ENCODE data around the gene NOL4L.

Gene NOL4L

GRCh38 chr20:32576560-32576959 is 8.6 kb downstream of the NOL4L start:
- DNase-seq (ENCODE audit: low read depth), result no peak

- DNase-seq (ENCODE audit: low read depth), result no peak
Observed at GRCh38 chr20:32575805-32576204, 9.3 kb downstream of the NOL4L start.

DNA sequence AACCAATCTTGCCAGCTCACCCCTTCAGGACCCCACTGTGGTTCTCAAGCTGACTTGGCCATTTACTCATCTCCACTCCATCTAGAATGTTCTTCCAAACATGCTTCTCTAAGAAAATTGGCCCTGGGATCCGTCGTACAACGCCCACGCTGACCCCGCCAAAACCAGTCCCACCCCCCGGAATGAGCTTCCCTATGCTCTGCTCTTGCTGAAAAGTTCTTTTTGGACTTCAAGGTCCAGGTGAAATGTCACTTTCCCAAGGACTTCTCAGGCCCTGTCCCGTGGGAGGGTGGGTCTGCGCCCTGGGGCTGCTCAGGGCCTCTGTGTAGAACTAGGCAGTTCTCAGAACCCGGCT is 9.9 kb downstream of the NOL4L start:
- no peak for DNase-seq (ENCODE audit: low read depth)

DNA sequence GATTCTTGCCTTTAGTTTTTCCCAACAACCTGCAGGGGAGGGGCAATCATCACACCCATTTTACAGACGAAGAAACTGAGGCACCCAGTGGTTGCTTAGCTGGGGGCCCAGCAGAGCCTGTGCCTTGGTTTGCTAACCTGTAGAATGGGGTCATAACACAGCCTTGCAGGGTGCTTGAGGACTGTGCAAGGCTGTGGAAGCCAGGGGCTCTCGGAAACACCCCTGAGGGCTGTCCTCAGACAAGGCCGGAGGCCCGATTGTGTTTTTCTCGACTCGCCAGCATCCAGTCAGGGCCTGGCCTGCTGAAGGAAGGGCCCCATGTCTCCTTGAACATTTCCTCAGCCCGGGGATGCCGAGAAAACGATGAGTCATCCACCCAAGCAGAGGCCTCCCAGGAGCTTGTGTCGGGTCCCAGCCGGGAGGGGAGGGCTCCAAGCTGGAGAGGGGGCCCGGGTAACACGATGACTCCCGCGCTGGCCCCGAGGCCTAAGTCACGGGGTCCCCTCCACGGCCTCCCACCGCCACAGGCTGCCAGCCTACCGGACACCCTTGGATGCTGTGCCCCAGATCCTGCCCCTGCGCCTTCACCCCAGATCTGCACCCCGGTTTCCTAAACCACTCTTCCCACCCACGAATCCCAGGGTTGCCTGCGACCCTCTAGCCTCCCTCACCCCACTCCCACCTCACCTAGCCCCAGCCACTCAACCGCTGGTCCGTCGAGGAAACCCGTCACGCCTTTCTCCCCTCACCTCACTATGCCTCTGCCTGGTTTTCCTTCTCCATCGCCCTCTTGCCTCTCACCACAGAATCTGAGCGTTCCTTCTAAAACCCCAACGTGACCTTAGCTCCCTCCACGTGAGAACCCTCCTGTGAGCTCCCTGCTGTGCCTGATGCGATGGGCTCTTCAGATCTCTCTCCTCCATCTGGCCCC is 10.6 kb downstream of the NOL4L start:
- DNase-seq (ENCODE audit: low read depth), result peak; percentile 25

DNA sequence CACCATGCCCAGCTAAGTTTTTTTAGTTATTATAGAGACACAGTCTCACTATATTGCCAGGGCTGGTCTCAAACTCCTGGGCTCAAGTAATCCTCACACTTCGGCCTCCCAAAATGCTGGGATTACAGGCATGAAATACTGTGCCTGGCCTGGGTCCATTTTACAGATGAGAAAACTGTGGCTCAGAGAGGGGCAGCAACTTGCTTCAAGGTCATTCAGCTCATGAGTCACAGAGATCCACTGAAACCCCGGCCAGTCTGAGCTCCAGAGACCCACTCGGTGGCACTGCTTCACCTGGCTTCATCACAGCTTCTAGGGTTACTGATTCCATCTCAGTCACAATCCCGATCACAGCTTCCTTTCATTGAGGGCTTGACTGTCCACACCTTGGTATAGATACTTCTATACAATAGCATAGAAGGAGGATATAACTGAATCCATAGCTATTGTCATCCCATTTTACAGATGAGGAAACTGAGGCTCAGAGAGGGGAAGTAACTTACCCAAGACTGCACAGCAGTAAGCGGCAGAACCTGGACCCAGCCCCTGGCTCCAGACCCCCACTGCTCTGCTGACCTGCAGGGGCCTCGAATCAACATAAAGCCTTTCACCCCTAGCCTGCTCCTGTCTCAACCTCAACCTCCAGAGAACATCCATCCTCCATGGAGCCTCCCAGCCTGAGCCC is 11.8 kb downstream of the NOL4L start:
- no peak for DNase-seq (ENCODE audit: low read depth)

DNA sequence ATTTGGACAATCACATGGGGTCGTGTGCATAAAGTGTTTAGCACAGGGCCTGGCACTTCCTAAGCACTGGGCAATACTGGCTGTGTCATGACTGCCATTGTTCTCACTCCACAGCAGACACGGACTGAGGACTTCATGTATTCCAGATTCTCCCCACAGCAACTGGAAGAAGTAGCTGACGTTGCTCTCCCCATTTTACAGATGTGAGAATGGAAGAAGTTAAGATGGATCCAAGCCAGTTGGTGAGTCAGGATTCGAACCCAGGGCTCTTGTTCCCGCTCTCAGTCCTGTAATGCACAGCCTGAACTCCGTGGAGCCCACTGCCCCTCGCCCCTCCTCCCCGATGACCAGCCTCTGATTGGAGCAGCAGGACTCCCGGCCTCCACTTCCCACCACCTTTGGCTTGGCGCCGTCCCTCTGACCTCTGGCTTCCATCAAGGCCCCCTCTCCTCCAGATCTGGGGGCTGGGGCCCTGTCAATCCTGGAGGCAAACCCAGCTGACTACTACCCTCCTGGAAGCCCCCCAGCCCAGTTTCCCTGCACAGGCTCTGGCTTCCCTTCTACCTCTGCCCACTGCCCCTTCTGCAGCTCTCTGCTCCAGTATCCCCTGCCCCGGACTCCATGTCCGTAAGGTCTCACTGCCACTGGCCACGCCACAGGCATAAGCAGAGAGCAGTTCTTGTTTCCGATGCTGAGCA is 12.7 kb downstream of the NOL4L start:
- no peak for DNase-seq (ENCODE audit: low read depth)

DNA sequence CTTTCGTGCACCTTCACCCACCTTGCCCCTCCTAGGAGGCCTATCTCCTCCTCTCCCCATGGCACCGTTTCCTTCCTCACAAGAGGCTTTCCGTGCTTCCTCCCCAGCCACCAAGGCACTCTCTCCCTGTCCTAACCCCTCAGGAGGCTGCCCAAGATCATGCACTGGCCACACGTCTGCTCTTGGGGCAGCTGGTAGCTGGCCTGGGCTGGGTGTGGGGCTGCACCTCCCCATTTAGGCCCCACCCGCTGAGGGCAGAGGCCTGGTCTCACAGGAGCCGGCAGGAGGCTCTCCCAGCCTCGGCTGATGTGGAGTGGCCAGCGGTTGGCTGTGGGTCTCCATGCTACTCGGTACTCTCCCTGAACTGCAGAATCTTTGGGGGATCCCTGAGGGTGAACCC is 13.6 kb downstream of the NOL4L start:
- DNase-seq (ENCODE audit: low read depth), result no peak

GRCh38 chr20:32570401-32571190 is 14.5 kb downstream of the NOL4L start:
- DNase-seq (ENCODE audit: low read depth), result no peak

DNA sequence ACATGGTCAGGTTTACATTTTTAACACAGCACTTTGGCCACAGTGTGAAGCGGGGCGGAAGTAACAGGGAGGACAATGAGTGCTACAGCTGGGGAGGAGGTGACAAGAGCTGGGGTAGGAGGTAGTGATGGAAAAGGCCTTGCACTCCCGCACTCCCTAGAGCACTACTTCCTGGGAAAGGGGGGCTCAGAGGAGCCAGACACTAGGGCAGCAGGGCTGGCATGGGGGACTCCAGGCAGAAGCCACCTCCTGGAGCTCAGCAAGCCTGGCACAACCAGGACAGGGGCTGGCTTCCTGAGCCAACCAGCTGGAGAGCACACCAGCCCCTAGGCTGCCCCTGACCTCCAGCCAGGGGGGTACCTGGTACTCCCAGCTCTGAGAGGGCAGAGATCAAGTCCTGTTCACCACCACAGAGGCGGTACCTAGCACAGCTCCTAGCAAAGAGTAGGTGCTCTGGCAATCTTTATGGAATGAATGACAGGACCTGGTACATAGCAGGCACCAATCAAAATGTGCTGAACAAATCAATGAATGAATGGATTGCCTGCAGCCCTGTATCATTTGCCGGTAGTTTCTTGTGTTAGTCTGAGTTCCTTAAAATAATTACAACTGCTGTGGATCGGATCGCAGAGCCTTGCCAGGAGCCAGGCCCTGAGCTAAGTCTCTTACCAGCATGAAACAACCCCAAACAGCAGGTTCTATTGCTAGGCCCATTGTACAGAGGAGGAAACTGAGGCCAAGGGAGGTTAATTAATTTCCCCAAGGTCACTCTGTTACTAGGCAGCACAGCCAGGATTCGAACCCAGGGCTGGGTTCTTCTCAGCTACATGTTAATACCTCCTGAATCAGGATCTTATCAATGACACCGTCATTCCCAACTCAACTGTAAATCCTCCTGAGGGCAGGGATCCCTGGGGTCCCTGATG is 15.5 kb downstream of the NOL4L start:
- no peak for DNase-seq (ENCODE audit: low read depth)

DNA sequence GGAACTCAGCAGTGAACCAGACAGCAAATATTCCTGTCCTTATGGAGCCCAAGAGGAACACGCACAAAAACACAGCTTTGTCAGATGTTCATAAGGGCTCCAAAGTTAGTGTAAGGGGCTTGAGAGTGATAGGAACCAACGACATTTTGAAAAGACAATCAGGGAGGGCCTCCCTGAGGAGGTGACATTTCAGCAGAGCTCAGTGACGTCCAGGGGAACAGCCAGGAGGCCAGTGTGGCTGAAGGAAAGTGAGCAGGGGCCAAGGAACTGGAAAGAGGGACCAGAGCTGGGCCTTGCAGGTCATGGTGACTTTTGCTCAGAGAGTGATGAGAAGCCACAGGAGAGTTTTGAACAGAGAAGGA is 16.1 kb downstream of the NOL4L start:
- no peak for DNase-seq (ENCODE audit: low read depth)

- DNase-seq (ENCODE audit: low read depth), result no peak
Observed at GRCh38 chr20:32567384-32568178, 17.6 kb downstream of the NOL4L start.

- no peak for DNase-seq (ENCODE audit: low read depth)
Observed at GRCh38 chr20:32566379-32567374, 18.5 kb downstream of the NOL4L start.

DNA sequence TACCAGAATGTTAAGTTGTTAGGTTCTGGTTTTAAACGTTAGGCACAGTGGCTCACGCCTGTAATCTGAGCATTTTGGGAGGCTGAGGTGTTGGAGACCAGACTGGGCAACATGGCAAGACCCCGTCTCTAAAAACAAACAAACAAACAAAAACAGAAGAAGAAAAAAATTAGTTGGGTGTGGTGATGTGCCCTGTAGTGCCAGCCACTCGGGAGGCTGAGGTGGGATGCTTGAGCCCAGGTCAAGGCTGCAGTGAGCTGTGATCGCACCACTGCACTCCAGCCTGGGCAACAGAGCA is 19.4 kb downstream of the NOL4L start:
- no peak for DNase-seq (ENCODE audit: low read depth)

GRCh38 chr20:32564921-32565734 is 20.0 kb downstream of the NOL4L start:
- DNase-seq (ENCODE audit: low read depth), result no peak

- DNase-seq (ENCODE audit: low read depth), result no peak
Observed at GRCh38 chr20:32564440-32564839, 20.7 kb downstream of the NOL4L start.

GRCh38 chr20:32563311-32564272 is 21.5 kb downstream of the NOL4L start:
- no peak for DNase-seq (ENCODE audit: low read depth)

DNA sequence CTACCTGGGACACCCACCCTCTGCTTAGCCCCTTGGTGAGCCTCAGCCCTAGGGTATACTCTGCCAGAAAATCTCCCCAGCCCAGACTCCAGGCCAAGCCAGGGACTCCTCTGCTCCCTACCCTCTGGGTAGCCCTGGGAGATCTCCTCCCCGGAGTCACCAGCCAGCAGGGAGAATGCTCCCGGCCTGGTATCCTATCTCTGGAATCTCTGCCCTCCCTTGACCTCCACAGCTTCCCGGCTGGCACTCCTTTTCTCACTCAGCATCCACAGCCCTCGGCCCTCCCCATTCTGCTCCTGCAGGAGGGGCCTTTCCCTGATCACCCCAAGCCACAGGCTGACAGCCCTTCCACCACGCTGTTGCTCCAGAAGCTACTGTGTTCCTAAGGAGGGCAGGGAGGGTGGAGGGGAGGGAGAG is 22.6 kb downstream of the NOL4L start:
- no peak for DNase-seq (ENCODE audit: low read depth)
